BLaER1 treated with 17β-estradiol and CSF1 and Interleukin-3, amounts not matched to agents 10 nM and 100 nM (cell line): ENCODE measurements around the gene CAPN1.

ENCODE experiments used
- H3K27ac ChIP-seq, 11 experiments: shearing (Covaris generic); formaldehyde crosslinking; 2 replicates each; pipeline ENCODE4 v1.8.1; 2022
- H3K27me3 ChIP-seq, 11 experiments: shearing (Covaris generic); formaldehyde crosslinking; 2 replicates each; pipeline ENCODE4 v1.8.1; 2022
- H3K36me3 ChIP-seq, 11 experiments: shearing (Covaris generic); formaldehyde crosslinking; 2 replicates each; pipeline ENCODE4 v1.8.1; 2022
- H3K4me1 ChIP-seq, 10 experiments: shearing (Covaris generic); formaldehyde crosslinking; 2 replicates each; pipeline ENCODE4 v1.8.1; 2022
- H3K4me2 ChIP-seq, 11 experiments: shearing (Covaris generic); formaldehyde crosslinking; 2 replicates each; pipeline ENCODE4 v1.8.1; 2022
- H3K4me3 ChIP-seq, 10 experiments: shearing (Covaris generic); formaldehyde crosslinking; 2 replicates each; pipeline ENCODE4 v1.8.1; 2022
- H3K9ac ChIP-seq, 11 experiments: shearing (Covaris generic); formaldehyde crosslinking; 2 replicates each; pipeline ENCODE4 v1.8.1; 2022
- H3K9me3 ChIP-seq, 11 experiments: shearing (Covaris generic); formaldehyde crosslinking; replicated peaks in 1 of 11; 2 replicates each; pipeline ENCODE4 v1.8.1; 2022
- H4K20me1 ChIP-seq, 11 experiments: shearing (Covaris generic); formaldehyde crosslinking; 2 replicates each; pipeline ENCODE4 v1.8.1; 2022
- Cebpa-rat ChIP-seq, 11 experiments: shearing (Covaris generic); IDR thresholded peaks; 2 replicates each; pipeline ENCODE4 v1.8.1; 2022

CAPN1 gene

DNA sequence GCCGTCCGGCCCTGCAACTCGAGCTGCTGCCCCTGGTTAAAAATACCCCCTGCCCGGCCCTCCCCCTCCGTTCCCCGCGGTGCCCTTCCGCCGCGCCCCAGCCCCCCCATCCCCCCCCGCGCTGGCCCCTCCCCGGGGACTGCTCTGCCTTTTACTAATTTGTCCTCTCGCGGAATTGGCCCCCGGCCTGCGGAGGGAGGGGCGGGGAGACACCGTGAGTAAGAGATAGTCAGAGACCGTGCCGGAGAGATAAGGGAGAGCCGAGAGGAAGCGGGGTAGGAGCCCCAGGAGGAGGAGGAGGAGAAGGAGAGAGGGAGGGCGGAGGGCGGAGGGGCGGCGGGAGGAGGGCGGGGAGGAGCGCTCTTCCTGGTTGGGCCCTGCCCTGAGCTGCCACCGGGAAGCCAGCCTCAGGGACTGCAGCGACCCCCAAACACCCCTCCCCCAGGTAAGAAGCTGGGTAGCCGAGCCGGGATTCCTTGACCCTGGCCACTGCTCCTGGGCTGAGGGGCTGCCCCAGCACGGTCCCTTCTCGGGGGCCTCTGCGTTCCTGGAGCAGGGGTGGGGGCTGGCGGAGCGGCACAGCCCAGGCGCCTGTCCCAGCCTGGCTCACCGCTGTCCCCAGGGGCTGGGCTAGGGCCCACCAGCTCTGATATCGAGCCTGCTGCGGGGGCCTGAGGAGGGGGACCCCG is at the start of gene CAPN1:
TSS of gene CAPN1 (plus strand) at position 360 of the 689 bp plus-strand sequence. CDS start 774 bp downstream, outside the sequence.
- Histone ChIP-seq H3K27me3 (no peaks in the 10 kb centered on the region), H4K20me1 (peaks cover 0 to 45% (median 29%) of the 10 kb centered on the region in 11 experiments; a peak in 15 of 22 replicates), H3K27ac (peak within 1 kb of the TSS; percentile 85 to 96 (median 92)), H3K36me3 (peaks cover 12 to 36% (median 33%) of the 10 kb centered on the region in 11 experiments), H3K4me3 (peak within 1 kb of the TSS; percentile 75 to 100 (median 96)), H3K4me1 (peaks cover 24 to 43% (median 31%) of the 10 kb centered on the region in 10 experiments), H3K4me2 (peak within 1 kb of the TSS; percentile 91 to 100 (median 98)), H3K9ac (peak within 1 kb of the TSS; percentile 88 to 100 (median 95)), H3K9me3 (no peaks in the 10 kb centered on the region)
- no peak for TF ChIP-seq Cebpa-rat (IDR thresholded peaks at IDR 0.05)

DNA sequence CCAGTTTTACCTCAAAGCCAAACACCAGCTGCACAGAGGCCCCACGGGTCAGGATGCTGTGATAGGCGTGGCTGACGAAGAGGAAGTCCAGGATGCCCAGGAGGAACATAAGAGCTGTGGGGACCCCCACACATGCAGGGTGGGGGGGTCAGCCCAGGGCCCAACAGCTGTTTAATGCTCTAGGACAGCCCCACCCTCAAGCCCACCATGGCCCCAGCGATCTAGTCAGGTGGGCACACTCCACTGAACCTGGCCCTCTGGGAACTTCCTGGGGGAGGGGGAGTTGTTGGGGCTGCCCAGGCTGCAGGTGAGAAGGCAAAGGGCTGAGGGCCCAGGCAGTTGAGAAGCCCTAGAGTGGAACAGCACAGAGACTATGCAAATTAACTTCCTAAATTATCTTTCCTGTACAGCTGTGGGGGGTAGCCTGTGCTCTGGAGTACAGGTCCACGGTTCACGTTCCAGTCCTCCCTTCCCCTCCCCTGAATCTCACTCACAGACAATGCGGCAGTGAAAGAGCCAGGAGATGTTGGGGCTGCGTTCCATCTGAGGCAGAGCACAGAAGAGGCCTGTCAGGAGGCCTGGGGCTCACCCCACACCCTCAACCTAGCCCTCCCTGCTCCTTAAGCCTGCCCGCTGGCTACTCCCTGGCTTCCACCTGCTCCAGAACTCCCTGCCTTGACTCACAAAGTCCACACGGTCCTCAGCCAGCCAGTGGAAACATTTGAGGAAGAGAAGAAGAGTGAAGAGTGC is 49.3 kb upstream of the CAPN1 start:
- Histone ChIP-seq H3K9ac (peak overlapping the region; percentile 88 to 100 (median 96)), H3K27ac (peak overlapping the region; percentile 41 to 100 (median 97); a peak in 21 of 22 replicates), H3K4me1 (peaks cover 35 to 73% (median 58%) of the 10 kb centered on the region in 10 experiments), H3K9me3 (no peaks in the 10 kb centered on the region), H3K36me3 (peaks cover 43 to 53% (median 47%) of the 10 kb centered on the region in 11 experiments), H3K4me2 (peak overlapping the region; percentile 86 to 100 (median 97)), H3K27me3 (no peaks in the 10 kb centered on the region), H3K4me3 (peak overlapping the region; percentile 78 to 99 (median 95)), H4K20me1 (peaks cover 29 to 65% (median 45%) of the 10 kb centered on the region in 11 experiments; a peak in 20 of 22 replicates)
- TF ChIP-seq Cebpa-rat (IDR thresholded peaks at IDR 0.05) = no peak

DNA sequence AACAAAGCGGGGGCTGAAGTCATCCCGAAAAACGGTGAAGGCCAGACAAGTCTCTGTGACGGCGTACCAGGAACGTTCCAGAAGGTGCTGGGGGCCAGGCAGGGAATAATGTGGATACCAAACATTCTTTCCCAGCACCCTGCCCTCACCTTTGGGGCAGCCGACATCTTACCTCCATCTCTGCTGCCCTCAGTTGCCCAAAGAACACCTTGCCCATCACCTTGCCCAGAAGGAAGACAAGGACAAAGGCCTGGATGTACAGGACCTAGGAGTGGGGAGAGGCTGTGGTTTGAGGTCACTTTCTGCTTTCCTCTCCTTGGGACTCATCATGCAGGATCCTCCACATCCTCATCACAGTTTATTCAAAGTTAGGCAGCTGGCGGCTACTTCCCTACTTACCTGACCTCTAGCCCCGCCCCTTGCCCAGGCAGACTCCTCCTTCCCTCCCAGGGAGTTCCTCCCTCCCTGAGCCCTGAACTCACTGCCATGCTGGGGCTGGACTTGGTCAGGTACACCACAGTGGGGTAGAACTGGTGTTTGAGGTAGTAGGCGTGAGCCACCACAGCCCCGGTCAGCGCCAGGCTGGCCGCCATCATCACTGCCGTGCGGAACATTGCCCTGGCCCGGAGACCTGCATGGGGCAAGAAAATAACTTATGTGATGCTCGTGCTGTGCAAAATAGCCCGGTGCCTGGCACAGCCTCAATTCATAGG is 48.6 kb upstream of the CAPN1 start:
- Histone ChIP-seq H4K20me1 (peaks cover 29 to 59% (median 42%) of the 10 kb centered on the region in 11 experiments; a peak in 20 of 22 replicates), H3K4me3 (peak overlapping the region; percentile 78 to 99 (median 95)), H3K4me2 (peak overlapping the region; percentile 86 to 100 (median 97)), H3K4me1 (peaks cover 35 to 77% (median 58%) of the 10 kb centered on the region in 10 experiments), H3K27ac (peak overlapping the region; percentile 41 to 100 (median 97); a peak in 21 of 22 replicates), H3K9me3 (no peaks in the 10 kb centered on the region), H3K9ac (peak overlapping the region; percentile 88 to 100 (median 96); a peak in 21 of 22 replicates), H3K27me3 (no peaks in the 10 kb centered on the region), H3K36me3 (peaks cover 35 to 46% (median 41%) of the 10 kb centered on the region in 11 experiments)
- TF ChIP-seq Cebpa-rat (IDR thresholded peaks at IDR 0.05) = no peak

DNA sequence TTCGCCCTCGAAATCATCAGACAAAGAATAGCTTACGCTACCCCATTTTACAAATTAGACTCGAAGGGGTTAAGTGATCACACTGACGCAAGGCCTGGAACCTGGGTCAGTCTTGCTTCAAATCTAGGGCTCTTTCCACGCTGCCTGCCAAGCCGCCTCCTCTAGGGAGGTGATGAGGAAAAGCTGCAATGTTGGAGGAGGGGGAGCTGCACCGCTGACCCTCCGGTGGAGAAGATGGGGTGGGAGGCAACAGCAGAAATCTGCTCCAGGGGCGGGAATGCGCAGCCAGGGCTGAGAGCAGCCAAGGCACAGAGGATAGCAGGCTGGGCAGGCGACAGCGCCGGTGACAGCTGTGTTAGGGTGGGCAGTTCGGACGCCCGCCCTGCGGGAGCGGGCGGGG is 48.0 kb upstream of the CAPN1 start:
- peak overlapping the region; percentile 78 to 99 (median 95) for H3K4me3 ChIP-seq
- H3K27me3 ChIP-seq = no peaks in the 10 kb centered on the region
- peaks cover 35 to 77% (median 58%) of the 10 kb centered on the region in 10 experiments for H3K4me1 ChIP-seq
- H3K36me3 ChIP-seq = peaks cover 30 to 40% (median 35%) of the 10 kb centered on the region in 11 experiments
- peaks cover 29 to 54% (median 38%) of the 10 kb centered on the region in 11 experiments; a peak in 20 of 22 replicates for H4K20me1 ChIP-seq
- peak overlapping the region; percentile 86 to 100 (median 97) for H3K4me2 ChIP-seq
- TF ChIP-seq Cebpa-rat (IDR thresholded peaks at IDR 0.05) = no peak
- peak overlapping the region; percentile 92 to 100 (median 97) for H3K27ac ChIP-seq
- H3K9me3 ChIP-seq = no peaks in the 10 kb centered on the region
- peak overlapping the region; percentile 88 to 100 (median 96) for H3K9ac ChIP-seq

DNA sequence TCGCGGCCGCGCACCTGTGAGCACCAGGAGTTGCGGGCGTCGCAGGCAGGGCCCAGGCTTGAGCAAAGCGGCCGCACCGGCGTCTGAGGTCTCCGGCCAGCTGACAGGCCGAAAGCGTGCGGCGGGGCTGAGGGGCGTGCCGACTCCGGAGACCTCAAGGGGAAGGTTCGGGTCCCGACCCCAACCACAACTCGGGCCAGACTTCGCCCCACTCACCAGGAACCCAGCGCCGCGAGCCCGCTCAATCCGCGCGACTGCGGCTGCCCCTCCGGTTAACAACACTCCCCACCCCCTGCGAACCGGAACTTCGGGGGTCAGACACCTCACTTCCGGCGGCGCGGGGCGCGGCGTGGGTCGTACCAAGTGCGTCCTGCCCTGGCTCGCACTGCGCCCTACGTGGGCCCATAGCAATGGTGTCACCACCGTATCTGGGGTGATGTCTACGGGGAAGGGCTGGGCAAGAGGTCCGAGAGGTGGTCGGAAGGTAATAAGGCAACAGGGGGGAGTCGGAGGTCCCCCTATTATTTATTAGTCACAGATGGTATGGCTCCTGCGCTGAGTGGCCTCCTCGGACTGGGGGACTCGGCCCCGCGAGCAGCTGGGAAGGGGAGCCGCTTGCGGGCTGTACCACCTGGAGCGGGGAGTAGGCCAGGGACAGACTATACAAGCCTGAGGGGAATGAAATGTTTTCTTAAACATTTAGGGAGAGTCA is 47.3 kb upstream of the CAPN1 start, which contains the start of gene SYVN1:
TSS of gene SYVN1 (minus strand) at position 280 of the 712 bp plus-strand sequence. CDS start 918 bp downstream, outside the sequence.
- Histone ChIP-seq H3K36me3 (peaks cover 23 to 33% (median 28%) of the 10 kb centered on the region in 11 experiments), H3K9ac (peak within 1 kb of the TSS; percentile 88 to 100 (median 96)), H3K9me3 (no peaks in the 10 kb centered on the region), H3K4me2 (peak within 1 kb of the TSS; percentile 86 to 100 (median 97)), H3K4me1 (peaks cover 35 to 72% (median 57%) of the 10 kb centered on the region in 10 experiments), H3K27me3 (no peaks in the 10 kb centered on the region), H3K27ac (peak within 1 kb of the TSS; percentile 92 to 100 (median 97)), H4K20me1 (peaks cover 23 to 47% (median 36%) of the 10 kb centered on the region in 11 experiments; a peak in 20 of 22 replicates), H3K4me3 (peak within 1 kb of the TSS; percentile 78 to 99 (median 95))
- no peak for TF ChIP-seq Cebpa-rat (IDR thresholded peaks at IDR 0.05)

DNA sequence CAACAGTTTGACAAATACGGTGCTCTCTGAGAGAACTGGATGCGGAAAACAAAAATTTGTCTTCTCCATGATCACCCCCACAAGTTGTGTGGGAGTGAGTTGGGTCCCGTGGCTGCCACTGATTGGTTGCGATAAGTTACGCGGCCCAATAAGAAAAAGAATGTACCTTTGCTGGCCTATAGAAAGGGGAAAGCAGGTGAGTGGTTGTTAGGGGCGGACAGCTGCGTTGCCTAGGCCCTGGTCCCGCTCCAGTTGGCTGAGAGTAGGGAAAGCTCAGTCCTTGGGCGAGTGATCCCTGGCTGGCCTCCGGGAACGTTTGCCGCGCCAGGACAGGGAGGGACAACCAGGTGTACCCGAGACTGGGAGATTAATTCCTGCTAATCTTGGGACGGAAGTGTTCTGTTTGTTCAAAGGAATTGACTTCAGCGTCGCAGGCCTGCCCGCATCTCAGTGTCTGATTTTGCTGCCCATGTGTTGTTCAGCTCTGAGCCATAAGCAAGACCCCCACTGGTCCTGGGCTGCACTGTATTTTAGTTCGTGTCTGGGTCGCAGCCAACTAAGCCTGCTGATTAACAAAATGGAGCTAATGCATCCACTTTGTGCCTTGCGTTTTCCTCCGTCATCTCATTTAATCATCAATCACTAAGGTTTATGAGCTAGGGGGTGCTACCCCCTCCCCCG is 46.6 kb upstream of the CAPN1 start:
- Histone ChIP-seq H3K4me1 (peaks cover 35 to 65% (median 50%) of the 10 kb centered on the region in 10 experiments), H3K36me3 (peaks cover 17 to 26% (median 21%) of the 10 kb centered on the region in 11 experiments), H3K9ac (peak overlapping the region; percentile 88 to 100 (median 96)), H4K20me1 (peaks cover 16 to 40% (median 30%) of the 10 kb centered on the region in 11 experiments; a peak in 19 of 22 replicates), H3K27ac (peak overlapping the region; percentile 92 to 100 (median 97)), H3K27me3 (no peaks in the 10 kb centered on the region), H3K4me2 (peak overlapping the region; percentile 86 to 100 (median 97)), H3K9me3 (no peaks in the 10 kb centered on the region), H3K4me3 (peak overlapping the region; percentile 78 to 99 (median 95))
- TF ChIP-seq Cebpa-rat (IDR thresholded peaks at IDR 0.05) = no peak

DNA sequence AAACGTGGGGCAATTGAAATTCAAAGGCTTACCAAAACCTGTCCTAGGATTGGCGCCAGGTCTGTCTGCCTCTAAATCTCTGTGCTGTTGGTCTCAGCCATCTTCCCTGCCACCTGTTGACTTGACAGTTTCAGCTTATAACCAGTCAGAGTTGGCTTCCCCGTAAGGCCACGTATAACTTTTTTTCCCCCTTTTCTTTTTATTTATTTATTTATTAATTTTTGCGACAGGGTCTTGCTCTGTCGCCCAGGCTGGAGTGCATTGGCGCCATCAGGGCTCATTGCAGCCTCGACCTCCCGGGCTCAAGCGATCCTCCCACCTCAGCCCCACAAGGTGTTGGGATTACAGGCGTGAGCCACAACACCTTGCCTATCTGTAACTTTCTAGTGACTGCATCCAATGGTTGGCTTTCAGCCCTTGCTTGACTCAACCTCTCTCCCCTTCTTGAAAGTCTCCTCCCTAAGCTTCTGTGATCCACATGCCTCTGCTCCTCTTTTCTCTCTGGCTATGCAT is 46.0 kb upstream of the CAPN1 start:
- H3K27ac ChIP-seq = peak overlapping the region; percentile 92 to 100 (median 97); a peak in 21 of 22 replicates
- TF ChIP-seq Cebpa-rat (IDR thresholded peaks at IDR 0.05) = no peak
- peaks cover 13 to 22% (median 16%) of the 10 kb centered on the region in 11 experiments; a peak in 21 of 22 replicates for H3K36me3 ChIP-seq
- peak overlapping the region; percentile 78 to 99 (median 95) for H3K4me3 ChIP-seq
- peak overlapping the region; percentile 86 to 100 (median 97) for H3K4me2 ChIP-seq
- H3K9ac ChIP-seq = peak overlapping the region; percentile 88 to 100 (median 96)
- H3K9me3 ChIP-seq = no peaks in the 10 kb centered on the region
- peaks cover 13 to 36% (median 26%) of the 10 kb centered on the region in 11 experiments; a peak in 19 of 22 replicates for H4K20me1 ChIP-seq
- H3K4me1 ChIP-seq = peaks cover 35 to 63% (median 46%) of the 10 kb centered on the region in 10 experiments
- no peaks in the 10 kb centered on the region for H3K27me3 ChIP-seq
